Stomach (tissue), 9 donors: ENCODE measurements around the gene LYPD6. TPM values are rescaled to one million over a fixed set of nuclear protein-coding genes. Genes with fewer than 3 reads are reported as not detected.

ENCODE experiments used
- DNase-seq, 2 donors: peaks; one replicate each; pipeline versions ENCODE4 v3.0.0 to v3.0.0-alpha.2; 2013 to 2019
- H3K27ac ChIP-seq, 5 donors: fragments of 200-600 bp in 4 of 5; sonication (generic) in 4 of 5; one replicate each; pipeline ENCODE4 v1.5.1; 2013 to 2019; ENCODE audit warnings: mild to moderate bottlenecking in 1 of 5, moderate library complexity in 1 of 5
- H3K27me3 ChIP-seq, 3 donors: fragments of 200-600 bp; sonication (generic); one replicate each; pipeline ENCODE4 v1.5.1; 2017 to 2019; ENCODE audit warnings: mixed run types in 1 of 3
- H3K36me3 ChIP-seq, 4 donors: fragments of 200-600 bp; sonication (generic); 1 replicate in 3 of 4; 2 replicates in 1 of 4; pipeline ENCODE4 v1.5.1; 2016 to 2019
- H3K4me1 ChIP-seq, 4 donors: fragments of 200-600 bp; sonication (generic); one replicate each; pipeline ENCODE4 v1.5.1; 2016 to 2019
- H3K4me3 ChIP-seq, 4 donors: fragments of 200-600 bp; sonication (generic) in 3 of 4; one replicate each; pipeline ENCODE4 v1.5.1; 2016 to 2019; ENCODE audit warnings: mild to moderate bottlenecking in 1 of 4
- H3K9me3 ChIP-seq, 4 donors: fragments of 200-600 bp; sonication (generic); one replicate each; pipeline ENCODE4 v1.5.1; 2016 to 2019
- EP300 ChIP-seq: sonication (generic); formaldehyde crosslinking; IDR thresholded peaks from one replicate; pipeline ENCODE4 v1.6.1; 2017; ENCODE audit warnings: antibody characterized with exemption
- POLR2A ChIP-seq, 4 donors: fragments of 450-650 bp; IDR thresholded peaks; one replicate each; pipeline ENCODE4 v1.6.1; 2016; ENCODE audit warnings: antibody characterized with exemption in 4 of 4, control low read depth in 2 of 4, mild to moderate bottlenecking in 1 of 4, moderate library complexity in 1 of 4
- POLR2AphosphoS5 ChIP-seq, 3 donors: sonication (generic); formaldehyde crosslinking; IDR thresholded peaks; one replicate each; pipeline ENCODE4 v1.6.1; 2016; ENCODE audit warnings: antibody characterized with exemption in 3 of 3
- WGBS, 5 donors: extraction: QIAGEN DNeasy Blood & Tissue Kit in 3 of 5; methylation state at CpG; one replicate each; pipeline versions ENCODE4 v1.1.5 to v1.1.7; 2013 to 2018; 5-methylcytosine and 5-hydroxymethylcytosine counted together
- intact Hi-C: fragments of 100-400 bp; cut with DNase I; formaldehyde crosslinking; loops from one replicate; pipeline ENCODE4 v1.15.1; 2023; ENCODE audit warnings: low total_unique reads
- polyA plus RNA-seq, 3 donors: library from polyadenylated mRNA; stranded (reverse); fragments of 200-250 nt; gene quantifications; one replicate each; pipeline ENCODE4 v1.2.3, GENCODE V29; 2013
- total RNA-seq, 5 donors: library from RNA; depleted of rRNA; stranded (reverse); fragments of >200 nt; gene quantifications; one replicate each; pipeline versions ENCODE4 v1.1.0 to v1.2.3, GENCODE V29; 2014 to 2016
- TF ChIP-seq, protein P1 (sequence below), 7 experiments: fragments of 450-650 bp in 4 of 7; fragments of 200-600 bp in 3 of 7; sonication (generic) in 3 of 7; IDR thresholded peaks; one replicate each; pipeline ENCODE4 v1.5.1; 2016 to 2019; ENCODE audit warnings: antibody characterized with exemption in 7 of 7, control low read depth in 2 of 7, mild to moderate bottlenecking in 1 of 7
- donor health status: healthy with polysubstance abuse.
- donor health status: Bipolar disorder and iron deficiency.
- donor health status: healthy.

The LYPD6 gene
- total and polyA plus RNA-seq, 8 donors = 0.45 to 9.7 (median 2.6) TPM; not detected in 2

DNA sequence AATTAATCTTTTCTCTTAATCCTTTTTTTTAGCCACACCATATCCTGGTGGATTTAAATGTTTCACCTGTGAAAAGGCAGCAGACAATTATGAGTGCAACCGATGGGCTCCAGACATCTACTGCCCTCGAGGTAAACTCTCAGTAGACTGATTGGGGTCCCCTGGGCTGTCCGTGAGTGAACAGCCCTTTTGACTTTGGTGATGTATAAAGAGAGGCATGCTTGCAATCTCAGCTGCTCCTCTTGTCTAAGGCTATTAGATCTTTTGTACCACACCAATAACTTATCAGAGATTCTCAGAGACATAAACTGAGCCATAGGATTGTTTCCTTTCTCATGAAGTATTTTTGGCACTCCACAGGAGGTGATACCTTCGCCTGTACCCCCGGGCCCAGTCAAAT, 118.6 kb downstream of the LYPD6 start:
- Histone ChIP-seq H3K4me1 (no peaks in the 10 kb centered on the region), H3K4me3 (no peak overlapping the region), H3K36me3 (no peaks in the 10 kb centered on the region), H3K9me3 (no peaks in the 10 kb centered on the region), H3K27me3 (no peaks in the 10 kb centered on the region), H3K27ac (no peak overlapping the region)
- 80 to 89% (median 88%) methylated on average over 5 of the region's 5 CpGs for WGBS, 5 donors
- no peak for DNase-seq
- TF ChIP-seq POLR2AphosphoS5 (IDR thresholded peaks at IDR 0.05) (no peak), POLR2A (IDR thresholded peaks at IDR 0.05) (no peak)
- intact Hi-C loops = no loop called here

DNA sequence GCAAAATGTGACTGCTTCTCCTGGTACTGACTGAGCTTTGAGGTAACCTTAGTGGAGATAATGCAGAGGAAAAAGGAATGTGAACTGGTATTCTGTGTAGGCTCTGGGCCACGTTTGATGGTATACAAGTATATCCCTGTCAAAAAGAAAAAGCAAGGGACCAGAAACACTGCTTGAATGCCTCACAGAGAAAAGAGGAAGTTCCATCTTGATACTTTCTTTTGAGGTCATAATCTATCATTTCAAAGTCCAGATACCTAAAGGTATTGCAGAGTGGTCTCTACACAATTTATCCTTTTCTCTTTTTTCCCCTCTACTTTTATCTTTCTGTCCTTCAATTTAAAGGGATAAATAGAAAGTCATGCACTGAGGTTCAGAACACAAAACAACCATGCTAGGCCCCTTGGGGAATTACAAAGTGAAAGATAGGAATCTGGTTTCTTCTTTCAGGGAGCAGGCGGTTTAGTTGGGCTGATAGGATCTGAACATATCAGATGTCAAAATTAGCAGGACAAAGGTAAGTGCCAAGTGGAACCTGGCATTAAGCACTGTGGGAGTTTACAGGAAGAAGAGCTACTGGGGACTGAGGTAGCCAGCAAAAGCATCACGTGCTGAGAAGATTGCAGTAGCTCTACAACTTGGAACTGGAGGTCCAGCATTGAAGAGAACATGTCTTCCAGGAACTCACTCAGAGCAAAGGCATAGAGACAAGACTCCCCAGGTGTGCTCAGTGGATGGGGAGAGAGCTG, 121.2 kb downstream of the LYPD6 start:
- intact Hi-C loops = no loop called here
- no peak for DNase-seq
- Histone ChIP-seq H3K4me3 (no peak overlapping the region), H3K4me1 (no peaks in the 10 kb centered on the region), H3K9me3 (no peaks in the 10 kb centered on the region), H3K27me3 (no peaks in the 10 kb centered on the region), H3K36me3 (no peaks in the 10 kb centered on the region), H3K27ac (no peak overlapping the region)
- TF ChIP-seq EP300 (no peak), POLR2A (IDR thresholded peaks at IDR 0.05) (no peak), POLR2AphosphoS5 (IDR thresholded peaks at IDR 0.05) (no peak)
- TF ChIP-seq, protein P1, sequence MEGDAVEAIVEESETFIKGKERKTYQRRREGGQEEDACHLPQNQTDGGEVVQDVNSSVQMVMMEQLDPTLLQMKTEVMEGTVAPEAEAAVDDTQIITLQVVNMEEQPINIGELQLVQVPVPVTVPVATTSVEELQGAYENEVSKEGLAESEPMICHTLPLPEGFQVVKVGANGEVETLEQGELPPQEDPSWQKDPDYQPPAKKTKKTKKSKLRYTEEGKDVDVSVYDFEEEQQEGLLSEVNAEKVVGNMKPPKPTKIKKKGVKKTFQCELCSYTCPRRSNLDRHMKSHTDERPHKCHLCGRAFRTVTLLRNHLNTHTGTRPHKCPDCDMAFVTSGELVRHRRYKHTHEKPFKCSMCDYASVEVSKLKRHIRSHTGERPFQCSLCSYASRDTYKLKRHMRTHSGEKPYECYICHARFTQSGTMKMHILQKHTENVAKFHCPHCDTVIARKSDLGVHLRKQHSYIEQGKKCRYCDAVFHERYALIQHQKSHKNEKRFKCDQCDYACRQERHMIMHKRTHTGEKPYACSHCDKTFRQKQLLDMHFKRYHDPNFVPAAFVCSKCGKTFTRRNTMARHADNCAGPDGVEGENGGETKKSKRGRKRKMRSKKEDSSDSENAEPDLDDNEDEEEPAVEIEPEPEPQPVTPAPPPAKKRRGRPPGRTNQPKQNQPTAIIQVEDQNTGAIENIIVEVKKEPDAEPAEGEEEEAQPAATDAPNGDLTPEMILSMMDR (IDR thresholded peaks at IDR 0.05) = no peak
- WGBS, 5 donors = 71 to 87% (median 81%) methylated on average over 3 of the region's 3 CpGs

DNA sequence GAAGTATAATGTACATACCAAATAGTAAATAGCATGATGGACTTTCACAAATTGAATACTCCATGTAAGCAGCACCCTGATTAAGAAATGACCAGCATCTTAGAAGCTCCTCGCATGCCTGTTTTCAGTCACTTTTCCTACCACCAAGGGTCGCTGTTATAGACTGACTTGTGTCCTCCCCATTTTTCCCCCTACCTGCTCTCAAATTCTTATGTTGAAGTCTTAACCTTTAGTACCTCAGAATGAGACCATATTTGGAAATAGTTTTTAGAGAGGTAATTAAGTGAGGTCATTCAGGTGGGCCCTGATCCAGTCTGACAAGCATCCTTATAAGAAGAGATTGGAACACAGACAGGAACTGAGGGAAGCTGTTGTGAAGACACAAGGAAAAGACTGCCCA, 125.9 kb downstream of the LYPD6 start:
- Histone ChIP-seq H3K4me1 (no peaks in the 10 kb centered on the region), H3K27ac (no peak overlapping the region), H3K4me3 (no peak overlapping the region), H3K36me3 (no peaks in the 10 kb centered on the region), H3K27me3 (no peaks in the 10 kb centered on the region), H3K9me3 (peaks cover 0 to 15% (median 8%) of the 10 kb centered on the region in 4 donors)
- no peak for DNase-seq
- intact Hi-C loops = no loop called here
- WGBS, 5 donors = 81 to 92% (median 89%) methylated on average over 2 of the region's 2 CpGs
- TF ChIP-seq POLR2A (IDR thresholded peaks at IDR 0.05) (no peak), EP300 (no peak), POLR2AphosphoS5 (IDR thresholded peaks at IDR 0.05) (no peak)
- TF ChIP-seq, protein P1 (IDR thresholded peaks at IDR 0.05) = no peak

DNA sequence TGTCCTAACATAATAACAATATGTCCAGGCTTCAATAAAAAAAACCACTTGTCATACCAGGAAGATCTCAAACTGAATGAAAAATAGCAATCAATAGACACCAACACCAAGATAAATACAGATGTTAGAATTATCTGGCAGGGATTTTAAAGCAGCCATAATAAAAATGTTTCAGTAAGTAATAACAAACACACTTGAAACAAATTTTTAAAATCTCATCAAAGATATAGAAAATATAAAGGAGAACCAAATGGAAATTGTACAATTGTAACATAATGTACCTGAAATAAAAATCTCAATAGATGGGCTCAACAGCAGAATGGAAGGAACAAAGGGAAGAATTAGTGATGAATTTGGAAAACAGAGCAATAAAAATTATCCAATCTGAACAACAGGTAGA, 128.1 kb downstream of the LYPD6 start:
- Histone ChIP-seq H3K36me3 (no peaks in the 10 kb centered on the region), H3K4me1 (no peaks in the 10 kb centered on the region), H3K27me3 (no peaks in the 10 kb centered on the region), H3K4me3 (no peak overlapping the region), H3K9me3 (peaks cover 0 to 25% (median 13%) of the 10 kb centered on the region in 4 donors), H3K27ac (no peak overlapping the region)
- DNase-seq = no peak
- intact Hi-C loops = no loop called here
- TF ChIP-seq, protein P1 (IDR thresholded peaks at IDR 0.05) = no peak
- TF ChIP-seq POLR2A (IDR thresholded peaks at IDR 0.05) (no peak), EP300 (no peak), POLR2AphosphoS5 (IDR thresholded peaks at IDR 0.05) (no peak)

DNA sequence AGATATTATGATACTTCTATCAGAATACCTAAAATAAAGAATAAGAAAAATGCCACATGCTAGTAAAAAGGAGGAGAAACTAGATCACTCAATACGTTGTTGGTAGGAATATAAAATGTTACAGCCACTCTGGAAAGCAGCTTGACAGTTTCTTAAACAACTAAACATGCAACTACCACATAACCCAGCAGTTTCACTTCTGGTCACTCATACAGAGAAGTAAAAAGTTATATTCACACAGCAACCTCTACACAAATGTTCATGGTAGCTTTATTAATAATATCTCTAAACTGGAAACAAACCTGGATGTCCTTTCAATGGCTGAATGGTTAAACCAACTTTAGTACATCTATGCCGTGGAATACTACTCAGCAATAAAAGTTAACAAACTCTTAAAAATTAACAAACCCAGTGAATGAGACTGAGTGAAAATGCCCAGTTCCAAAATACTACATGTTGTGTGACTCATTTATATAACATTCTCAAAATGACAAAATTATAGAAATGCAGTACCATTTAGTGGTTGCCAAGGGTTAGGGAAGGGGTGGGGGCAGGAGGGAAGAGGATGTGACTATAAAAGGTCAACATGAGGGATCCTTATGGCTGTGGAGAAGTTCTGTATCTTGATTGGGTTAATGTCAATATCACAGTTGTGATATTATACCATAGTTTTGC, 133.1 kb downstream of the LYPD6 start:
- no peaks in the 10 kb centered on the region for H3K4me1 ChIP-seq
- 35 to 60% (median 41%) methylated on average over 2 of the region's 2 CpGs for WGBS, 5 donors

More for the DNA sequence above, 133.1 kb downstream of the LYPD6 start:
- no peaks in the 10 kb centered on the region for H3K27me3 ChIP-seq
- no peak overlapping the region for H3K27ac ChIP-seq
- peaks cover 0 to 17% (median 9%) of the 10 kb centered on the region in 4 donors for H3K9me3 ChIP-seq
- intact Hi-C loops = no loop called here
- no peak overlapping the region for H3K4me3 ChIP-seq
- no peak for DNase-seq
- no peaks in the 10 kb centered on the region for H3K36me3 ChIP-seq
- TF ChIP-seq EP300 = no peak
- TF ChIP-seq POLR2AphosphoS5 (IDR thresholded peaks at IDR 0.05) = no peak
- TF ChIP-seq POLR2A (IDR thresholded peaks at IDR 0.05) = no peak
- TF ChIP-seq, protein P1 (IDR thresholded peaks at IDR 0.05) = no peak
